Upper lobe of left lung (tissue), 4 donors: Measurements from ENCODE around the gene CHP1.

Source experiments
- EP300 ChIP-seq, 4 donors: sonication (generic); formaldehyde crosslinking; IDR thresholded peaks; one replicate each; pipeline ENCODE4 v1.5.1; 2017; ENCODE audit warnings: antibody characterized with exemption in 4 of 4, control low read depth in 2 of 4
- POLR2A ChIP-seq, 4 donors: fragments of 450-650 bp; IDR thresholded peaks; one replicate each; pipeline ENCODE4 v1.5.1; 2016 to 2017; ENCODE audit warnings: antibody characterized with exemption in 4 of 4, mild to moderate bottlenecking in 2 of 4
- POLR2AphosphoS5 ChIP-seq, 2 donors: sonication (generic); formaldehyde crosslinking; IDR thresholded peaks; one replicate each; pipeline ENCODE4 v1.5.1; 2017; ENCODE audit warnings: antibody characterized with exemption in 2 of 2

DNA sequence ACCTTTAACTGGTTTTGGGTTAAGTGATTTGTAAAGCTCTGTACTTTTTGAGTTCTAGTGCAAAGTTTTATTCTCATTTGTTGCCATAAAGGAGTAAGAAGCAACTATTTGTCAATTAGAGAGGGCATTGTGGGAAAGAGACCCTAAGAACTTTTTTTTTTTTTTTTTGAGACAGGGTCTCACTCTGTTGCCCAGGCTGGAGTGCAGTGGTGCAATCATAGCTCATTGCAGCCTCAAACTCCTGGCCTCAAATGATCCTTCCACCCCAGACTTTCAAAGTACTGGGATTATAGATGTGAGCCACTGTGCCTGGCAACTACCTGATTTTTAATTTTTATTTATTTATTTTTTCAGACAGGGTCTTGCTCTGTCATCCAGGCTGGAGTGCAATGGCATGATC is 4.9 kb downstream of the CHP1 start:
- TF ChIP-seq POLR2A (IDR thresholded peaks at IDR 0.05), result no peak
- TF ChIP-seq EP300 (IDR thresholded peaks at IDR 0.05), result no peak
- TF ChIP-seq POLR2AphosphoS5 (IDR thresholded peaks at IDR 0.05), result no peak
